GM20431 (cell line): Measurements from ENCODE around the gene NOTCH2.
"Not testable (repeated sequence)": the region's sequence is repeated elsewhere in the genome, so short reads cannot be mapped to it uniquely, and the experiment has no call there.

Experiments
- in situ Hi-C: fragments of 300-500 bp; cut with MseI, MboI; formaldehyde crosslinking; loops from one replicate; pipeline ENCODE4 v1.15.0; 2020; ENCODE audit warnings: low sequenced_read_pairs; ENCODE audit not compliant: unreplicated experiment

NOTCH2 gene

GRCh38 chr1:119977113-119977736, 92.2 kb downstream of the NOTCH2 start:
- in situ Hi-C loops = not testable (repeated sequence)

GRCh38 chr1:119975582-119976254, 93.7 kb downstream of the NOTCH2 start:
- in situ Hi-C loops = not testable (repeated sequence)

GRCh38 chr1:119975006-119975405, 94.5 kb downstream of the NOTCH2 start:
- in situ Hi-C loops = no loop called here

GRCh38 chr1:119974013-119974412, 95.4 kb downstream of the NOTCH2 start:
- in situ Hi-C loops = no loop called here

- in situ Hi-C loops = no loop called here
Observed at GRCh38 chr1:119971710-119972570, 97.5 kb downstream of the NOTCH2 start.

GRCh38 chr1:119968601-119969000, 100.9 kb downstream of the NOTCH2 start:
- in situ Hi-C loops = no loop called here

- in situ Hi-C loops = no loop called here
Observed at GRCh38 chr1:119968068-119968492, 101.4 kb downstream of the NOTCH2 start.

GRCh38 chr1:119966681-119967080, 102.8 kb downstream of the NOTCH2 start:
- in situ Hi-C loops = no loop called here

GRCh38 chr1:119966020-119966419, 103.4 kb downstream of the NOTCH2 start:
- in situ Hi-C loops = no loop called here

GRCh38 chr1:119964673-119965363, 104.6 kb downstream of the NOTCH2 start:
- in situ Hi-C loops = no loop called here

GRCh38 chr1:119962296-119962968, 107.0 kb downstream of the NOTCH2 start:
- in situ Hi-C loops = no loop called here

GRCh38 chr1:119960501-119960900, 109.0 kb downstream of the NOTCH2 start:
- in situ Hi-C loops = no loop called here

- in situ Hi-C loops = no loop called here
Observed at GRCh38 chr1:119959268-119960220, 109.9 kb downstream of the NOTCH2 start.

GRCh38 chr1:119958223-119958622, 111.2 kb downstream of the NOTCH2 start:
- in situ Hi-C loops = no loop called here

- in situ Hi-C loops = no loop called here
Observed at GRCh38 chr1:119956306-119956705, 113.2 kb downstream of the NOTCH2 start.

- in situ Hi-C loops = no loop called here
Observed at GRCh38 chr1:119954476-119955422, 114.7 kb downstream of the NOTCH2 start.

- in situ Hi-C loops = no loop called here
Observed at GRCh38 chr1:119953266-119953998, 116.0 kb downstream of the NOTCH2 start.
